ENCODE measurements around the gene YIPF6. TPM values are rescaled to one million over a fixed set of nuclear protein-coding genes. Genes with fewer than 3 reads are reported as not detected.

The YIPF6 gene
- total and polyA plus RNA-seq, 2 of the 13 experiments (the other 11 are each of a cell fraction or from before 2014, with no cell fraction given): 37.8 to 43.6 TPM

- TF ChIP-seq, protein P1, sequence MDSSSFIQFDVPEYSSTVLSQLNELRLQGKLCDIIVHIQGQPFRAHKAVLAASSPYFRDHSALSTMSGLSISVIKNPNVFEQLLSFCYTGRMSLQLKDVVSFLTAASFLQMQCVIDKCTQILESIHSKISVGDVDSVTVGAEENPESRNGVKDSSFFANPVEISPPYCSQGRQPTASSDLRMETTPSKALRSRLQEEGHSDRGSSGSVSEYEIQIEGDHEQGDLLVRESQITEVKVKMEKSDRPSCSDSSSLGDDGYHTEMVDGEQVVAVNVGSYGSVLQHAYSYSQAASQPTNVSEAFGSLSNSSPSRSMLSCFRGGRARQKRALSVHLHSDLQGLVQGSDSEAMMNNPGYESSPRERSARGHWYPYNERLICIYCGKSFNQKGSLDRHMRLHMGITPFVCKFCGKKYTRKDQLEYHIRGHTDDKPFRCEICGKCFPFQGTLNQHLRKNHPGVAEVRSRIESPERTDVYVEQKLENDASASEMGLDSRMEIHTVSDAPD (CRISPR knock-in tag; IDR thresholded peaks at IDR 0.05): no peak
- TF ChIP-seq SRF (IDR thresholded peaks at IDR 0.05; ENCODE audit: low read depth, low read length): no peak
- TF ChIP-seq PHF20 (CRISPR knock-in tag; IDR thresholded peaks at IDR 0.05): no peak
- no peak for TF ChIP-seq GTF2F1 (IDR thresholded peaks at IDR 0.05; ENCODE audit: low read length)
- no peak for TF ChIP-seq HNRNPUL1 (IDR thresholded peaks at IDR 0.05; ENCODE audit: low read depth, low read length)
- TF ChIP-seq NCOR1 (IDR thresholded peaks at IDR 0.05; ENCODE audit: borderline replicate concordance, low read length): no peak
- TF ChIP-seq FOSL1 (CRISPR knock-in tag; IDR thresholded peaks at IDR 0.05; ENCODE audit: borderline replicate concordance): no peak
- TF ChIP-seq, protein P2, sequence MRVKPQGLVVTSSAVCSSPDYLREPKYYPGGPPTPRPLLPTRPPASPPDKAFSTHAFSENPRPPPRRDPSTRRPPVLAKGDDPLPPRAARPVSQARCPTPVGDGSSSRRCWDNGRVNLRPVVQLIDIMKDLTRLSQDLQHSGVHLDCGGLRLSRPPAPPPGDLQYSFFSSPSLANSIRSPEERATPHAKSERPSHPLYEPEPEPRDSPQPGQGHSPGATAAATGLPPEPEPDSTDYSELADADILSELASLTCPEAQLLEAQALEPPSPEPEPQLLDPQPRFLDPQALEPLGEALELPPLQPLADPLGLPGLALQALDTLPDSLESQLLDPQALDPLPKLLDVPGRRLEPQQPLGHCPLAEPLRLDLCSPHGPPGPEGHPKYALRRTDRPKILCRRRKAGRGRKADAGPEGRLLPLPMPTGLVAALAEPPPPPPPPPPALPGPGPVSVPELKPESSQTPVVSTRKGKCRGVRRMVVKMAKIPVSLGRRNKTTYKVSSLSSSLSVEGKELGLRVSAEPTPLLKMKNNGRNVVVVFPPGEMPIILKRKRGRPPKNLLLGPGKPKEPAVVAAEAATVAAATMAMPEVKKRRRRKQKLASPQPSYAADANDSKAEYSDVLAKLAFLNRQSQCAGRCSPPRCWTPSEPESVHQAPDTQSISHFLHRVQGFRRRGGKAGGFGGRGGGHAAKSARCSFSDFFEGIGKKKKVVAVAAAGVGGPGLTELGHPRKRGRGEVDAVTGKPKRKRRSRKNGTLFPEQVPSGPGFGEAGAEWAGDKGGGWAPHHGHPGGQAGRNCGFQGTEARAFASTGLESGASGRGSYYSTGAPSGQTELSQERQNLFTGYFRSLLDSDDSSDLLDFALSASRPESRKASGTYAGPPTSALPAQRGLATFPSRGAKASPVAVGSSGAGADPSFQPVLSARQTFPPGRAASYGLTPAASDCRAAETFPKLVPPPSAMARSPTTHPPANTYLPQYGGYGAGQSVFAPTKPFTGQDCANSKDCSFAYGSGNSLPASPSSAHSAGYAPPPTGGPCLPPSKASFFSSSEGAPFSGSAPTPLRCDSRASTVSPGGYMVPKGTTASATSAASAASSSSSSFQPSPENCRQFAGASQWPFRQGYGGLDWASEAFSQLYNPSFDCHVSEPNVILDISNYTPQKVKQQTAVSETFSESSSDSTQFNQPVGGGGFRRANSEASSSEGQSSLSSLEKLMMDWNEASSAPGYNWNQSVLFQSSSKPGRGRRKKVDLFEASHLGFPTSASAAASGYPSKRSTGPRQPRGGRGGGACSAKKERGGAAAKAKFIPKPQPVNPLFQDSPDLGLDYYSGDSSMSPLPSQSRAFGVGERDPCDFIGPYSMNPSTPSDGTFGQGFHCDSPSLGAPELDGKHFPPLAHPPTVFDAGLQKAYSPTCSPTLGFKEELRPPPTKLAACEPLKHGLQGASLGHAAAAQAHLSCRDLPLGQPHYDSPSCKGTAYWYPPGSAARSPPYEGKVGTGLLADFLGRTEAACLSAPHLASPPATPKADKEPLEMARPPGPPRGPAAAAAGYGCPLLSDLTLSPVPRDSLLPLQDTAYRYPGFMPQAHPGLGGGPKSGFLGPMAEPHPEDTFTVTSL (CRISPR knock-in tag; IDR thresholded peaks at IDR 0.05; ENCODE audit: borderline replicate concordance): 0 out of 2 replicates have a peak, but pooled peaks have one; percentile 23
- TF ChIP-seq ZNF20 (CRISPR knock-in tag; IDR thresholded peaks at IDR 0.05): no peak
- TF ChIP-seq BRCA1 (CRISPR knock-in tag; IDR thresholded peaks at IDR 0.05): no peak
- TF ChIP-seq REPIN1 (CRISPR knock-in tag; IDR thresholded peaks at IDR 0.05; ENCODE audit: borderline replicate concordance, low read depth): no peak
- no peak for TF ChIP-seq RARA (CRISPR knock-in tag; IDR thresholded peaks at IDR 0.05)
- no peak for TF ChIP-seq SNAPC5 (CRISPR knock-in tag; IDR thresholded peaks at IDR 0.05; ENCODE audit: borderline replicate concordance)
- no peak for TF ChIP-seq ZNF205 (CRISPR knock-in tag; IDR thresholded peaks at IDR 0.05)
- no peak for TF ChIP-seq ATRX (CRISPR knock-in tag; IDR thresholded peaks at IDR 0.05; ENCODE audit: borderline replicate concordance)
- TF ChIP-seq PITX1 (CRISPR knock-in tag; IDR thresholded peaks at IDR 0.05): 0 out of 2 replicates have a peak, but pooled peaks have one; percentile 36
- no peak for TF ChIP-seq ZFP62 (CRISPR knock-in tag; IDR thresholded peaks at IDR 0.05)
- TF ChIP-seq ZNF75D (CRISPR knock-in tag; IDR thresholded peaks at IDR 0.05; ENCODE audit: borderline replicate concordance): no peak
- no peak for TF ChIP-seq ZNF446 (CRISPR knock-in tag; IDR thresholded peaks at IDR 0.05)
These were observed 44.2 kb upstream of the YIPF6 start (continued) for GRCh38 chrX:68454476-68455150.

Data from HepG2 (cell line).